ENCODE results near the gene PMP22. TPM values are rescaled to one million over a fixed set of nuclear protein-coding genes. Genes with fewer than 3 reads are reported as not detected.

The PMP22 gene
- under 1 TPM in 1 of 2 donors, not detected in 1; 0.53 TPM for total RNA-seq

- Mint-ChIP-seq H3K36me3 (no peaks in the 10 kb centered on the region), H3K9me3 (no peaks in the 10 kb centered on the region), H3K27ac (no peak within 1 kb of the TSS)
- ATAC-seq (no peak), DNase-seq (ENCODE audit: low spot score in 2 of 2) (no peak)
Measured at GRCh38 chr17:15265131-15265530, at the start of gene PMP22. Gene PMP22 (minus strand): TSS chr17:15265326. CDS start chr17:15260727, 4,599 bp downstream.

- DNase-seq (ENCODE audit: low spot score in 2 of 2) (no peak), ATAC-seq (no peak)
- no peaks in the 10 kb centered on the region for H3K36me3 Mint-ChIP-seq
- no peaks in the 10 kb centered on the region for H3K9me3 Mint-ChIP-seq
- no peak overlapping the region for H3K27ac Mint-ChIP-seq
Measured at GRCh38 chr17:15311996-15312395, 46.9 kb upstream of the PMP22 start.

GRCh38 chr17:15309793-15310192 is 44.7 kb upstream of the PMP22 start:
- H3K27ac Mint-ChIP-seq: no peak overlapping the region
- no peak for ATAC-seq
- no peaks in the 10 kb centered on the region for H3K9me3 Mint-ChIP-seq
- no peaks in the 10 kb centered on the region for H3K36me3 Mint-ChIP-seq
- DNase-seq (ENCODE audit: low spot score in 2 of 2): no peak

GRCh38 chr17:15309236-15309635 is 44.1 kb upstream of the PMP22 start:
- Mint-ChIP-seq H3K27ac (no peak overlapping the region), H3K9me3 (no peaks in the 10 kb centered on the region), H3K36me3 (no peaks in the 10 kb centered on the region)
- no peak for ATAC-seq
- DNase-seq (ENCODE audit: low spot score in 2 of 2): no peak

GRCh38 chr17:15308758-15309157 is 43.6 kb upstream of the PMP22 start:
- no peak for DNase-seq (ENCODE audit: low spot score in 2 of 2)
- no peaks in the 10 kb centered on the region for H3K36me3 Mint-ChIP-seq
- ATAC-seq: no peak
- H3K27ac Mint-ChIP-seq: no peak overlapping the region
- no peaks in the 10 kb centered on the region for H3K9me3 Mint-ChIP-seq

GRCh38 chr17:15307710-15308111 is 42.6 kb upstream of the PMP22 start:
- H3K27ac Mint-ChIP-seq: no peak overlapping the region
- no peaks in the 10 kb centered on the region for H3K36me3 Mint-ChIP-seq
- H3K9me3 Mint-ChIP-seq: no peaks in the 10 kb centered on the region
- DNase-seq (ENCODE audit: low spot score in 2 of 2): no peak
- ATAC-seq: no peak

GRCh38 chr17:15303851-15304250 is 38.7 kb upstream of the PMP22 start:
- Mint-ChIP-seq H3K27ac (no peak overlapping the region), H3K9me3 (no peaks in the 10 kb centered on the region), H3K36me3 (no peaks in the 10 kb centered on the region)
- ATAC-seq (no peak), DNase-seq (ENCODE audit: low spot score in 2 of 2) (no peak)

- no peaks in the 10 kb centered on the region for H3K9me3 Mint-ChIP-seq
- no peak overlapping the region for H3K27ac Mint-ChIP-seq
- DNase-seq (ENCODE audit: low spot score in 2 of 2) (no peak), ATAC-seq (no peak)
- no peaks in the 10 kb centered on the region for H3K36me3 Mint-ChIP-seq
Measured at GRCh38 chr17:15303268-15303667, 38.1 kb upstream of the PMP22 start.

- Mint-ChIP-seq H3K9me3 (no peaks in the 10 kb centered on the region), H3K27ac (no peak overlapping the region), H3K36me3 (no peaks in the 10 kb centered on the region)
- DNase-seq (ENCODE audit: low spot score in 2 of 2) (no peak), ATAC-seq (no peak)
Measured at GRCh38 chr17:15301845-15302244, 36.7 kb upstream of the PMP22 start.

GRCh38 chr17:15298176-15298575 is 33.0 kb upstream of the PMP22 start:
- Mint-ChIP-seq H3K27ac (no peak overlapping the region), H3K36me3 (no peaks in the 10 kb centered on the region), H3K9me3 (peaks cover 0 to 3% of the 10 kb centered on the region in 2 donors)
- DNase-seq (ENCODE audit: low spot score in 2 of 2): no peak
- no peak for ATAC-seq

GRCh38 chr17:15293558-15293957 is 28.4 kb upstream of the PMP22 start:
- no peak overlapping the region for H3K27ac Mint-ChIP-seq
- ATAC-seq: no peak
- H3K9me3 Mint-ChIP-seq: peaks cover 0 to 4% of the 10 kb centered on the region in 2 donors
- DNase-seq (ENCODE audit: low spot score in 2 of 2): no peak
- H3K36me3 Mint-ChIP-seq: no peaks in the 10 kb centered on the region

- H3K36me3 Mint-ChIP-seq: no peaks in the 10 kb centered on the region
- peaks cover 0 to 4% of the 10 kb centered on the region in 2 donors for H3K9me3 Mint-ChIP-seq
- DNase-seq (ENCODE audit: low spot score in 2 of 2) (no peak), ATAC-seq (no peak)
- H3K27ac Mint-ChIP-seq: no peak overlapping the region
Measured at GRCh38 chr17:15291674-15292361, 26.7 kb upstream of the PMP22 start.

- ATAC-seq (no peak), DNase-seq (ENCODE audit: low spot score in 2 of 2) (no peak)
- H3K9me3 Mint-ChIP-seq: peaks cover 0 to 4% of the 10 kb centered on the region in 2 donors
- H3K36me3 Mint-ChIP-seq: no peaks in the 10 kb centered on the region
- H3K27ac Mint-ChIP-seq: no peak overlapping the region
Measured at GRCh38 chr17:15290605-15291004, 25.5 kb upstream of the PMP22 start.

GRCh38 chr17:15289285-15290183 is 24.4 kb upstream of the PMP22 start:
- Mint-ChIP-seq H3K27ac (no peak overlapping the region), H3K9me3 (peaks cover 0 to 4% of the 10 kb centered on the region in 2 donors), H3K36me3 (no peaks in the 10 kb centered on the region)
- no peak for ATAC-seq
- no peak for DNase-seq (ENCODE audit: low spot score in 2 of 2)

GRCh38 chr17:15288859-15289258 is 23.7 kb upstream of the PMP22 start:
- Mint-ChIP-seq H3K27ac (no peak overlapping the region), H3K9me3 (peaks cover 0 to 4% of the 10 kb centered on the region in 2 donors), H3K36me3 (peaks cover 0 to under 1% of the 10 kb centered on the region in 2 donors)
- DNase-seq (ENCODE audit: low spot score in 2 of 2) (no peak), ATAC-seq (no peak)

GRCh38 chr17:15287538-15288267 is 22.6 kb upstream of the PMP22 start:
- peaks cover 0 to 12% of the 10 kb centered on the region in 2 donors for H3K36me3 Mint-ChIP-seq

GRCh38 chr17:15285466-15285865 is 20.3 kb upstream of the PMP22 start:
- ATAC-seq (no peak), DNase-seq (ENCODE audit: low spot score in 2 of 2) (no peak)
- Mint-ChIP-seq H3K36me3 (peaks cover 7 to 12% of the 10 kb centered on the region in 2 donors), H3K27ac (no peak overlapping the region), H3K9me3 (peaks cover 5 to 6% of the 10 kb centered on the region in 2 donors)

More at GRCh38 chr17:15287538-15288267, 22.6 kb upstream of the PMP22 start:
- H3K27ac Mint-ChIP-seq: no peak overlapping the region
- ATAC-seq (no peak), DNase-seq (ENCODE audit: low spot score in 2 of 2) (no peak)
- H3K9me3 Mint-ChIP-seq: peaks cover 5 to 6% of the 10 kb centered on the region in 2 donors
